Naive thymus-derived CD8-positive, alpha-beta T cell (primary cell): ENCODE results near the gene INPP4A. TPM values are rescaled to one million over a fixed set of nuclear protein-coding genes. Genes with fewer than 3 reads are reported as not detected.

Experiments
- ATAC-seq, 2 donors: fragments of 150-1000 bp; cut with Tn5 transposase in 1 of 2; sonication (Bioruptor Pico), chemical (Tn5 transposase) in 1 of 2; 1 replicate in 1 of 2; 2 replicates in 1 of 2; pipeline ENCODE4 v1.10.0; 2021; ENCODE audit warnings: mild to moderate bottlenecking in 2 of 2, moderate library complexity in 2 of 2
- POLR2A ChIA-PET: fragments of 350-600 bp; sonication (Branson Sonifier 250); formaldehyde crosslinking; loops from one replicate; lab custom pipeline; 2021; ENCODE audit warnings: antibody characterized with exemption; lab: Charles Lee
- DNase-seq, 10 donors: peaks; one replicate each; pipeline versions ENCODE4 v3.0.0 to v3.0.0-alpha.2; 2020 to 2022
- H3K27ac Mint-ChIP-seq, 10 donors: one replicate each; pipeline ENCODE4 v1.8.0; 2020 to 2022; ENCODE audit warnings: mild to moderate bottlenecking in 10 of 10, mixed read lengths in 10 of 10, moderate library complexity in 4 of 10, inconsistent platforms in 1 of 10
- H3K27me3 Mint-ChIP-seq, 5 donors: one replicate each; pipeline ENCODE4 v1.8.0; 2021 to 2022; ENCODE audit warnings: mixed read lengths in 5 of 5
- H3K36me3 Mint-ChIP-seq, 3 donors: one replicate each; pipeline ENCODE4 v1.8.0; 2020 to 2022; ENCODE audit warnings: mixed read lengths in 3 of 3, mild to moderate bottlenecking in 2 of 3, inconsistent platforms in 1 of 3
- H3K4me1 Mint-ChIP-seq, 4 donors: one replicate each; pipeline ENCODE4 v1.8.0; 2021 to 2022; ENCODE audit warnings: mixed read lengths in 4 of 4
- H3K4me3 Mint-ChIP-seq, 10 donors: one replicate each; pipeline ENCODE4 v1.8.0; 2020 to 2022; ENCODE audit warnings: mild to moderate bottlenecking in 10 of 10, mixed read lengths in 10 of 10, moderate library complexity in 6 of 10, inconsistent platforms in 1 of 10
- H3K9me3 Mint-ChIP-seq, 9 donors: one replicate each; pipeline ENCODE4 v1.8.0; 2020 to 2022; ENCODE audit warnings: mixed read lengths in 9 of 9, mild to moderate bottlenecking in 3 of 9, inconsistent platforms in 1 of 9, moderate library complexity in 1 of 9
- polyA plus RNA-seq, 3 donors: library from polyadenylated mRNA; unstranded; fragments of 300-500 nt; fragmentation: Illumina TruSeq; gene quantifications; one replicate each; pipeline ENCODE4 v1.2.3, GENCODE V29; 2021
- total RNA-seq, 8 experiments: library from RNA in 2 of 8; stranded (reverse) in 2 of 8; gene quantifications; one replicate each; pipeline ENCODE4 v1.2.3 and lab custom pipeline; 2021 to 2026

The INPP4A gene
- total and polyA plus RNA-seq, 5 experiments from 2014 or later = 37.7 to 141 (median 64.3) TPM

DNA sequence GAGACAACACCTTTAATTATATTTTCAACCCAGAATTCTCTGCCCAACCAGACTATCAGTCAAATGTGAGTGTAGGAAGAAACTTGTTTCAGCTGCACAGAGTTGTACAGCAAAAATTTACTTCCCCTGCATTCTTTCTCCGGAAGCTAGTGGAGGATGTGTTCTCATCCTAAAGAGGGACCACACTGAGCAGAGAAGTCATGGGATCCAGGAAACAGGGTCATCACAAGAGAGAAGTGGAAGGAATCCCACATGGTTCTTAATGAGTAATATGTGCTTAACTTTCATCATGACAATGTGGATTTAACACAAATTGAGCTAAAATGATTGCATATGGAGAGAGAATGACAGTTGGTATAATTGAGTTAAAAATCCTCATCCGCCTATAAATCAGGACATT, 78.2 kb downstream of the INPP4A start:
- peaks cover 9 to 27% (median 22%) of the 10 kb centered on the region in 4 donors for H3K4me1 Mint-ChIP-seq
- POLR2A ChIA-PET = no interaction called here
- ATAC-seq (no peak), DNase-seq (no peak)
- no peaks in the 10 kb centered on the region for H3K27me3 Mint-ChIP-seq
- peaks cover 0 to 2% (median 0%) of the 10 kb centered on the region in 9 donors for H3K9me3 Mint-ChIP-seq
- no peak overlapping the region for H3K4me3 Mint-ChIP-seq
- peak overlapping the region in 4 of 10 donors; percentile 0 to 45 (median 39) for H3K27ac Mint-ChIP-seq
- H3K36me3 Mint-ChIP-seq = peaks cover 0 to 70% (median 22%) of the 10 kb centered on the region in 3 donors

DNA sequence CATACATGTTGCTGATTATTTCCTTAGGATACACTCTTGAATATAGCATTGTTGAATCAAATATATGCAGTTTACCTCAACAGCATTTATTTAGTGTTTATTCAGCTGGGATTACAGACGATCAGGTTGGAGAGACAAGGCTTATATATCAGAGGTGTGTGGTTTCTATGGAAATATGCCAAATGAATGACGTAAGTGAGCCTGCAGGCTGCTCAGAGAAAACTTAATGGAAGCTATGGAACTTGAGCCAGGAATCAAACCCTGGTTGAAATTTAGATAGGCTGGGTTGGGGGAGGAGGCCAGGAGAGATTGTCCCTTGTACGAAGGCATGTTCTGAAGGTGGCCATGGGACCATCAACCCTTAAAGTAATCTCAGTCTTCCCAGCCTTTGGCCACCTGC, 79.5 kb downstream of the INPP4A start:
- no peak overlapping the region for H3K4me3 Mint-ChIP-seq
- peaks cover 0 to 2% (median 0%) of the 10 kb centered on the region in 9 donors for H3K9me3 Mint-ChIP-seq
- DNase-seq (no peak), ATAC-seq (no peak)
- H3K27ac Mint-ChIP-seq = peak overlapping the region in 1 of 10 donors; percentile 49
- H3K27me3 Mint-ChIP-seq = no peaks in the 10 kb centered on the region
- POLR2A ChIA-PET = no interaction called here
- H3K4me1 Mint-ChIP-seq = peaks cover 0 to 21% (median 14%) of the 10 kb centered on the region in 4 donors
- H3K36me3 Mint-ChIP-seq = peaks cover 0 to 73% (median 28%) of the 10 kb centered on the region in 3 donors

DNA sequence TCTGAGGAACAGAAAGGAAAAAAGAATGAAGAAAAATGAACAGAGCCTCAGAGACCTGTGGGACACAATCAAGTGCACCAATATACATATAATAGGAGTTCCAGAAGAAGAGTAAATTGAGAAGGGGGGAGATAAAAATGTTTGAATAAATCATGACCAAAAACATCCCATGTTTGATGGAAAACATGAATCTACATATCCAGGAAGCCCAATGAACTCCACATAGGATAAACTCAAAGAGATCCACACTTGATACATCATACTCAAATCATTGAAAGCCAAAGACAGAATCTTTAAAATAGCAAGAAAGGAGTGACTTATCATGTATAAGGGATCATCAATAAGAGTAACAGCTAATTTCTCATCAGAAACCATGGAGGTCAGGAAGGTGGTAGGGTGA, 83.7 kb downstream of the INPP4A start:
- H3K27me3 Mint-ChIP-seq = no peaks in the 10 kb centered on the region
- peak overlapping the region in 6 of 10 donors; percentile 5 to 85 (median 40) for H3K27ac Mint-ChIP-seq
- peaks cover 3 to 70% (median 19%) of the 10 kb centered on the region in 3 donors for H3K36me3 Mint-ChIP-seq
- H3K4me1 Mint-ChIP-seq = peaks cover 0 to 21% (median 13%) of the 10 kb centered on the region in 4 donors
- H3K4me3 Mint-ChIP-seq = no peak overlapping the region
- ATAC-seq (no peak), DNase-seq (no peak)
- H3K9me3 Mint-ChIP-seq = peaks cover 0 to 2% (median 0%) of the 10 kb centered on the region in 9 donors
- POLR2A ChIA-PET = interaction anchor here (0.7 kb wide), 1 partner anchor 192 kb away, joined by 7 read pairs; no protein-coding TSS in a partner anchor

DNA sequence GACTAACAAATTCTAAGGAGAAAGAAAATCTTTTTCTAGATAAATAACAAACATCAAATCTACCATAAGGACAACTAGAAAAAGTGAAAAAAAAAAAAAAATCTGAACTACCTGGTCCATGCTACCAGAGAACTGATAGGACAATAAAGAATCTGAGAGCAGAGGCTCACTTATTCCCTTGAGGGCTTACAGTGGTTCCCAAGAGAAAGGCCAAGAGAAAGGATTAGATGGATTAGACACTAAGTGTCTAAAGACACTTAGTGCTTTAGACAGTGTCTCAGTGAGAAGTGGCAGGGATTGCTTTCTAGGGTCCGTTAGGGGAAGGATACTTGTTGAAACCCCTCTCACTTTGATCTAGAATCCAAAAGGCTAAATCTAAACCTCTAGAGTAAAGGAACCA, 85.5 kb downstream of the INPP4A start:
- POLR2A ChIA-PET = no interaction called here
- H3K36me3 Mint-ChIP-seq = peaks cover 5 to 75% (median 17%) of the 10 kb centered on the region in 3 donors
- ATAC-seq = no peak
- H3K4me3 Mint-ChIP-seq = no peak overlapping the region
- peak overlapping the region; percentile 27 to 90 (median 64) for H3K27ac Mint-ChIP-seq
- no peak for DNase-seq
- peaks cover 0 to 2% (median 0%) of the 10 kb centered on the region in 9 donors for H3K9me3 Mint-ChIP-seq
- H3K27me3 Mint-ChIP-seq = no peaks in the 10 kb centered on the region
- H3K4me1 Mint-ChIP-seq = peaks cover 0 to 23% (median 11%) of the 10 kb centered on the region in 4 donors

DNA sequence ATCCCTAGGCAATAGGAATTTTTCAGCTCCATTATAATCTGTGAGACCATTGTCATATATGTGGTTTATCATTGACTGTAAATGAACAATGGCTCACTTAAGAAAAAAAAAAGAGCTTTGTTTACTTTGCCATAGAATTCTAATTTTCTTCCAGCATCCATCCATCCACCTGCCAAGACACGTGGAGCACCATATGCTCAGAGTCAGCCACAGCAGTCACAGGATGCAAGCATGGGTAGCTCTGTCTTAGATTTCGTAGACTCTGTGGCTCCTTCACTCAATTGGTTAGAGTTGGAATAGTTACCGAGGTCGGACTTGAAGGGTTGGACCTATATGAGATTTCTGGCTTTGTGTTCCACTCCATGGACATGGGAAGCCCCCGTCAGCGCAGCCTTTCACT, 88.1 kb downstream of the INPP4A start:
- Mint-ChIP-seq H3K9me3 (no peaks in the 10 kb centered on the region), H3K4me3 (no peak overlapping the region), H3K27ac (peak overlapping the region in 2 of 10 donors; percentile 54 to 74), H3K36me3 (peaks cover 5 to 84% (median 13%) of the 10 kb centered on the region in 3 donors), H3K27me3 (no peaks in the 10 kb centered on the region), H3K4me1 (peaks cover 0 to 23% (median 12%) of the 10 kb centered on the region in 4 donors)
- POLR2A ChIA-PET = no interaction called here
- DNase-seq (no peak), ATAC-seq (no peak)

DNA sequence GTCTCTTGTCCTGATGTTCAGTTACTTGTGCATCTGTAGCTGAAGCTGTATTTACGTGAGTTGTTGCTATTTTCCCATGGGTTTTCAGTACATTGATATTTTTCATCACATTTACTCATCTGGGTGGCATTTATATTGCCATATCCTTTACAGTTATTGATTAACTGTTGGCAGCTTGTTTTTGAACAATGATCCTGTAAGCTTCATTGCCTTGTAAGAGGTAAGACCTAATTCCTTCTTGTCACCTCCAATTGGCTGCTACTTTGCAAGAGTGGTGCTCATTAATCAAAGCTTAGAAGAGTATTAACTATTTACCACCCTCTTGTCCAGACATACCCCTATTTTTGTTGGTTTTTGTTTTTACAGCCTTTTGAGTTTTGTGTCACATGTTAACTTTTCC, 88.9 kb downstream of the INPP4A start:
- H3K4me1 Mint-ChIP-seq = peaks cover 0 to 22% (median 12%) of the 10 kb centered on the region in 4 donors
- H3K27ac Mint-ChIP-seq = peak overlapping the region in 5 of 10 donors; percentile 1 to 74 (median 34)
- H3K36me3 Mint-ChIP-seq = peaks cover 5 to 88% (median 11%) of the 10 kb centered on the region in 3 donors
- no peak overlapping the region for H3K4me3 Mint-ChIP-seq
- POLR2A ChIA-PET = no interaction called here
- no peak for DNase-seq
- no peaks in the 10 kb centered on the region for H3K27me3 Mint-ChIP-seq
- no peak for ATAC-seq
- no peaks in the 10 kb centered on the region for H3K9me3 Mint-ChIP-seq

DNA sequence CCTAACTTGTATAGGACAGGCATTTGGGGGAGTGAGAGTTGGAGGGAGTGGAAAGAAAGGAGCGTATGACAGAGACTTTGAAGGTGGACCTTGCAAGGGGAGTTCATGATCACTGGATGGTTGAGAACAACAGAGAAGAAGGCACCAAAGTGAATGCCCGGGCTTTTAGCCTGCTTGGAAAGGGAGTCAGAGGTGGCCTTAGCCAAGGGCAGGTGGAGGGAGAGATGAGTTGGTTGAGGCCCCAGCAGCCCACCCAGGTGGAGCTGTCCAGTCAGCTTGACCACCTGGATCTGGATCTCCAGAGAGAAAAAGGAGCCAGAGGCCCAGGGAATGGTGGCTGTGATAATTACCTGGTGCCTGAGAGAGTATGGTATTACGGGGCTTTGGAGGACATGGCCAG, 90.1 kb downstream of the INPP4A start:
- Mint-ChIP-seq H3K4me3 (no peak overlapping the region), H3K27ac (peak overlapping the region; percentile 4 to 87 (median 67)), H3K27me3 (no peaks in the 10 kb centered on the region), H3K36me3 (peaks cover 5 to 92% (median 14%) of the 10 kb centered on the region in 3 donors), H3K9me3 (no peaks in the 10 kb centered on the region), H3K4me1 (peaks cover 0 to 21% (median 12%) of the 10 kb centered on the region in 4 donors)
- POLR2A ChIA-PET = no interaction called here
- ATAC-seq = no peak
- no peak for DNase-seq

DNA sequence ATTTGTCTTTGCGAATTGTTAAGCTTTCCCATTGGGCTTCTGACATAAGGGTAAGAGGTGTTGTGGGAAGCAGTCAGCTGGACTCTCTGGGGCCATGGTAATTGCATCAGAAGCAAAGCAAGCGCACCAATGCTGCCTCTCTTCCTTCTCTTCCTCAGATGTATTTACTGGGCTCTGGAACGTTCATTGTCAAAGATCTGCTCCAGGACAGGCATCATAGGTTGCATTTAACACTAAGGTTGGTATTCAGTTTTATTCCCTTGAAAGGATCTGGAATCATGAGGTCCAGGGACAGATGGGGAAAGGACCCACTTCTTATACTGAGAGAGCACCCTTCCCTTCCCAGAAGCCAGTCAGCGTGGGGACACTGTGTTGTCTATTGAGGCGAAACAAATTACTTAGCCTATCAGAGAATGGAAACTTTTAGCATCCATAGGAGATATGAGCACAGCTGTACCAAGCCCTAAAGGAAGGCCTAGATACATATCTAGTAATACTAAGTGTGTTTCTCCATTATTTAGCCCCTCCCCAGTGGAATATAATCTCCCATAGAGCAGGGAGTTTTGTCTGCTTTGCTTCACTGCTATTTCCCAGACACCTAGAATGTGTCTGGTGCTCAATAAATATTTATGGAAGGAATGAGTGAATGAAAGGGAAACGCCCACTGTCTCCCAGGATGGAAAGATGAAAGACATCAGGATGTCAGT, 91.5 kb downstream of the INPP4A start:
- Mint-ChIP-seq H3K27ac (peak overlapping the region in 5 of 10 donors; percentile 30 to 63 (median 53)), H3K9me3 (no peaks in the 10 kb centered on the region), H3K4me3 (no peak overlapping the region), H3K4me1 (peaks cover 0 to 13% (median 10%) of the 10 kb centered on the region in 4 donors), H3K27me3 (no peaks in the 10 kb centered on the region), H3K36me3 (peaks cover 5 to 95% (median 21%) of the 10 kb centered on the region in 3 donors)
- POLR2A ChIA-PET = no interaction called here
- ATAC-seq (no peak), DNase-seq (no peak)

DNA sequence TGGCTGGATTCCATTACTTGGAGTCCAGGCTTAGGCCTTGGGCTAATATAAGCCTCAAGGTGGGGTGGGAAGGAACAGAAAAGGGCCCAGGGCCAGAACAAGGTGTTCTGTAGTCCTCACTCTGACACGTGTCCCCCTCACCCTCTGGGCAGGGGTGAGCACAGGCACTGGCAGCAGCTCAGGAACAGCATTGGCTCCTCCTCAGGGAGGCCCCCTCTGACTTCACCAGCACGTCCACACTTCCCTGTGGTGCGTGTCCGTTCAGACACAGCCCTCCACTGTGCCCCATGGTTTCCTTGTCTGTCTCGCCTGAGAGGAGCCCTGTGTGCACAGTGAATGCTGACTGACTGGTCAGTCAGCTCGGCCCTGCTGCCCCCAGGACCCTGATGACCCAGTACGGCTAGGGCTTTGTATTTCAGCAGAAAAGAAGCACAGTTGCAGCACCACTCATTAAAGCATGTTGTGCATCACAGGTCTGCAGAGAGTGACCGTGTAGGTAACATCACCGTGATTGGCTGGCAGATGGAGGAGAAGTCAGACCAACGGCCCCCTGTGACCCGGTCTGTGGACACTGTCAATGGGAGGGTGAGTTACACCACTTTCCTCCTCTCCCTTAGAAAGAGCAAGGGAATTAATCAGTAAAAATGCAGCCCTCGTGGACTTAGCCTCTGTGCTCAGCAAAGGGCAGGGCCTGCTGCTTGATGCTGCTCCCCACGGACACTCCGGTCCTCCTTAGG, 92.9 kb downstream of the INPP4A start:
- DNase-seq (no peak), ATAC-seq (no peak)
- POLR2A ChIA-PET = no interaction called here
- Mint-ChIP-seq H3K4me1 (peaks cover 0 to 13% (median 11%) of the 10 kb centered on the region in 4 donors), H3K27ac (peak overlapping the region in 2 of 10 donors; percentile 43 to 88), H3K4me3 (no peak overlapping the region), H3K27me3 (no peaks in the 10 kb centered on the region), H3K36me3 (peaks cover 5 to 96% (median 21%) of the 10 kb centered on the region in 3 donors), H3K9me3 (no peaks in the 10 kb centered on the region)

DNA sequence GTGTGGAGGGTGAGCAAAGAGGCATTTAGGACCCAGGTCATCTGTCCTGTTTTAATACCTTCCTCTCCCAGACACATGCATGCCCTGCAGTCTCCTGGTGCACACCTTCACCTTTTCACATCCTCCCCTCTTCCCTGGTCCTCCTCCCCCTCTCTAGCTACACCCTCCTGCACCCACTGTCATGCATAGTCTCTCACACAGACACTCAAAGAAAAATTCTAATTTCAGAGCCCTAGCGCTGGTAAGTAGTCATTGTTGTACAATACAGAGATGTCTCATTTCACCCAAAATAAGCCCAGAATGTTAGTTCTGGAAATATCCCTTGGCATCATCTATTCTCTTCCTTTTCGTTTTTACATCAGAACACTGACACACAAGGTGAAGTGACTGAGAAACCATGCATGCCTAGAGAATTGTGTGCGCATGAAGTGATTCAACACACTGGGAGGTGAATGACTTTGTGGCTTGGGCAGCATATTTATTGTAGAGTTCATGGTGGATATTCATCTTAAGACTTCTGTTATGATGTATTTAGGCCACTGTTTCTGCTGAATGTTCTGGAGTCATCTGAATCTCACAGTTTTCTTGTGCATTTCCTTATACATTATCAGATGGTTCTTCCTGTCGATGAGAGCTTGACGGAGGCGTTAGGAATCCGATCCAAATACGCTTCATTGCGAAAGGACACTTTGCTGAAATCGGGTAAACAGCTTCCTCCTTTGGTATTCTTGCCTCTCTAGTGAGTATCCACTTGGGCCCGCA, 93.8 kb downstream of the INPP4A start:
- Mint-ChIP-seq H3K36me3 (peaks cover under 1 to 95% (median 21%) of the 10 kb centered on the region in 3 donors), H3K4me3 (no peak overlapping the region), H3K9me3 (no peaks in the 10 kb centered on the region), H3K4me1 (peaks cover 0 to 13% (median 9%) of the 10 kb centered on the region in 4 donors), H3K27ac (peak overlapping the region in 5 of 10 donors; percentile 9 to 63 (median 54)), H3K27me3 (no peaks in the 10 kb centered on the region)
- no peak for DNase-seq
- no peak for ATAC-seq
- POLR2A ChIA-PET = no interaction called here

DNA sequence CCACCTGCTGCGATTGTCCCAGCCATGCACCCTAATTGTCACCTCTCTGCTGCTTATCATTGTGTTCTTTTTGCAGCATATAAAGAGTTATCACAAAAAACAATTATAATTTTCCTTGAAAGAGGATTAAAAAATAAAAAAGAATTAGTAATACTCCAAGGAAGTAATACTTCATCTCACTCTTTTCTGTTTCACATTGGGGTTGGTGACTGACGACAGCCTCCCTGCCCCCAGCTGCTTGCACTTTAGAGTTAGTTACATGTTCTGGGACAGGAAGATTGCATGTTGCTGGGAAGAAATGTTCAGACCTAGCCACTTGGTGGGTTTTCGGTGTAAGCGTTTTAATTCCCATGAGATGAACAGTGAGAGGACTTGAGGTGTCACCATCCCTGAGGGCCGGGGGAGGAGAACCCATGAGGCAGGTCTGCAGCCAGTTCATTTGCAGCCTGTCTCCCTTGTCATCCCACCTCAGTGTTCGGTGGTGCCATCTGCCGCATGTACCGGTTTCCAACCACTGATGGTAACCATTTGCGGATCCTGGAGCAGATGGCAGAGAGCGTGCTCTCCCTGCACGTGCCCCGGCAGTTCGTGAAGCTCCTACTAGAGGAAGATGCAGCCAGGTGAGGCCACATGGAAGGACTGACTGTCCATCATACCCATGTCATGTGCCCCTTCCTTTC, 94.5 kb downstream of the INPP4A start:
- H3K27ac Mint-ChIP-seq = peak overlapping the region in 2 of 10 donors; percentile 1 to 43
- H3K4me1 Mint-ChIP-seq = peaks cover 0 to 13% (median 12%) of the 10 kb centered on the region in 4 donors
- ATAC-seq = no peak
- H3K9me3 Mint-ChIP-seq = no peaks in the 10 kb centered on the region
- no peaks in the 10 kb centered on the region for H3K27me3 Mint-ChIP-seq
- no peak for DNase-seq
- peaks cover 4 to 95% (median 26%) of the 10 kb centered on the region in 3 donors for H3K36me3 Mint-ChIP-seq
- POLR2A ChIA-PET = no interaction called here
- H3K4me3 Mint-ChIP-seq = no peak overlapping the region

DNA sequence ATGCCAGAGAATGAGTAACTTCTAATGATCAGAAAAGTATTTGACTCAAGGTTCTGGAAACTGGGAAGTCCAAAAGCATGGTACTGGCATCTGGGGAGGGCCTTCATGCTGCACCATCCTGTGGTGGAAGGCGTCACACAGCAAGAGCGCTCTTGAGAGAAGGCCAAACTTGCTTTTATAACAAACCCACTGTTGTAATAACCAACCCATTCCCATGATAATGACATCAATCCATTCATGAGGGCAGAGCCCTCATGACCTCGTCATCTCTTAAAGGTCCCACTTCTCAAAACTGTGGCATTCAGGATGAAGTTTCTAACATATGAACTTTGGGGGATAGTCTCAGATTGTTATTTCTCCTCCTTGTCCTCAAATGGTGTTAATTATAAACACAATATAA, 95.9 kb downstream of the INPP4A start:
- no peaks in the 10 kb centered on the region for H3K27me3 Mint-ChIP-seq
- peaks cover 4 to 95% (median 38%) of the 10 kb centered on the region in 3 donors for H3K36me3 Mint-ChIP-seq
- DNase-seq (no peak), ATAC-seq (no peak)
- H3K4me1 Mint-ChIP-seq = peaks cover 0 to 17% (median 9%) of the 10 kb centered on the region in 4 donors
- H3K9me3 Mint-ChIP-seq = no peaks in the 10 kb centered on the region
- no peak overlapping the region for H3K4me3 Mint-ChIP-seq
- H3K27ac Mint-ChIP-seq = peak overlapping the region in 3 of 10 donors; percentile 7 to 57 (median 29)
- POLR2A ChIA-PET = no interaction called here
